SK-N-SH (cell line): ENCODE measurements around the gene NCAN.

Experiments
- SIN3A ChIP-seq: IDR thresholded peaks from 2 replicates; pipeline ENCODE4 v1.6.1; 2012; ENCODE audit warnings: low read depth, mild to moderate bottlenecking, low read length, moderate library complexity, borderline replicate concordance
- TF ChIP-seq, protein P1 (sequence below): fragments of 200-600 bp; sonication (generic); IDR thresholded peaks from 2 replicates; pipeline ENCODE4 v1.6.1; 2017; ENCODE audit warnings: antibody characterized with exemption, mild to moderate bottlenecking, moderate library complexity

GRCh38 chr19:19239675-19240074 lies 27.9 kb downstream of the NCAN start:
- no peak for TF ChIP-seq SIN3A
- TF ChIP-seq, protein P1, sequence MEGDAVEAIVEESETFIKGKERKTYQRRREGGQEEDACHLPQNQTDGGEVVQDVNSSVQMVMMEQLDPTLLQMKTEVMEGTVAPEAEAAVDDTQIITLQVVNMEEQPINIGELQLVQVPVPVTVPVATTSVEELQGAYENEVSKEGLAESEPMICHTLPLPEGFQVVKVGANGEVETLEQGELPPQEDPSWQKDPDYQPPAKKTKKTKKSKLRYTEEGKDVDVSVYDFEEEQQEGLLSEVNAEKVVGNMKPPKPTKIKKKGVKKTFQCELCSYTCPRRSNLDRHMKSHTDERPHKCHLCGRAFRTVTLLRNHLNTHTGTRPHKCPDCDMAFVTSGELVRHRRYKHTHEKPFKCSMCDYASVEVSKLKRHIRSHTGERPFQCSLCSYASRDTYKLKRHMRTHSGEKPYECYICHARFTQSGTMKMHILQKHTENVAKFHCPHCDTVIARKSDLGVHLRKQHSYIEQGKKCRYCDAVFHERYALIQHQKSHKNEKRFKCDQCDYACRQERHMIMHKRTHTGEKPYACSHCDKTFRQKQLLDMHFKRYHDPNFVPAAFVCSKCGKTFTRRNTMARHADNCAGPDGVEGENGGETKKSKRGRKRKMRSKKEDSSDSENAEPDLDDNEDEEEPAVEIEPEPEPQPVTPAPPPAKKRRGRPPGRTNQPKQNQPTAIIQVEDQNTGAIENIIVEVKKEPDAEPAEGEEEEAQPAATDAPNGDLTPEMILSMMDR: no peak
